Kidney (tissue), 14 donors: Measurements from ENCODE around the gene NHERF2. TPM values are rescaled to one million over a fixed set of nuclear protein-coding genes. Genes with fewer than 3 reads are reported as not detected.

Experiments
- DNase-seq, 5 donors: peaks; one replicate each; pipeline ENCODE4 v3.0.0-alpha.2; 2013 to 2020
- FAIRE-seq: peaks from 2 replicates; lab custom pipeline; 2012; peaks lifted over from hg19 to GRCh38; lab: Jason Lieb, UNC
- H3K27ac ChIP-seq, 2 donors: one replicate each; pipeline ENCODE4 v1.7.0; 2013; ENCODE audit warnings: low read depth in 2 of 2, low read length in 2 of 2, inconsistent platforms in 1 of 2
- H3K27me3 ChIP-seq: one replicate; pipeline ENCODE4 v1.7.1; 2013; ENCODE audit warnings: low read length, inconsistent platforms; ENCODE audit not compliant: control insufficient read depth, insufficient read depth
- H3K36me3 ChIP-seq, 3 donors: one replicate each; pipeline versions ENCODE4 v1.7.0 to v1.7.1; 2013; ENCODE audit warnings: low read length in 3 of 3, control low read depth in 1 of 3, inconsistent platforms in 1 of 3; ENCODE audit not compliant: insufficient read depth in 3 of 3, control insufficient read depth in 2 of 3
- H3K4me1 ChIP-seq, 3 donors: one replicate each; pipeline versions ENCODE4 v1.7.0 to v1.7.1; 2013; ENCODE audit warnings: low read length in 3 of 3, inconsistent platforms in 1 of 3, low read depth in 1 of 3; ENCODE audit not compliant: control insufficient read depth in 2 of 3, insufficient read depth in 2 of 3
- H3K4me3 ChIP-seq, 3 donors: one replicate each; pipeline versions ENCODE4 v1.7.0 to v1.8.1; 2013; ENCODE audit warnings: low read length in 3 of 3, control low read depth in 1 of 3, inconsistent platforms in 1 of 3
- H3K9ac ChIP-seq, 3 donors: one replicate each; pipeline versions ENCODE4 v1.7.0 to v1.7.1; 2013; ENCODE audit warnings: low read length in 3 of 3, control low read depth in 1 of 3, inconsistent platforms in 1 of 3
- H3K9me3 ChIP-seq, 3 donors: one replicate each; pipeline versions ENCODE4 v1.7.0 to v1.7.1; 2013; ENCODE audit warnings: low read length in 3 of 3, control low read depth in 1 of 3, inconsistent platforms in 1 of 3; ENCODE audit not compliant: control insufficient read depth in 2 of 3, insufficient read depth in 1 of 3
- intact Hi-C: fragments of 100-400 bp; cut with DNase I; formaldehyde crosslinking; loops from one replicate; pipeline ENCODE4 v1.11.1; 2022
- polyA plus RNA-seq: library from polyadenylated mRNA; stranded (reverse); fragments of 350-450 nt; fragmentation: Illumina TruSeq; extraction: RNeasy Lipid Tissue Mini Kit (QIAGEN cat#74804); gene quantifications from one replicate; pipeline ENCODE4 v1.2.3, GENCODE V29; 2014; ENCODE audit warnings: low read depth, low replicate concordance; ENCODE audit not compliant: insufficient read depth
- total RNA-seq: library from RNA; stranded (reverse); fragmentation: NEBNext Ultra II Directional; extraction: Animal tissue kit (Norgen Biotek cat#: 25700); gene quantifications from one replicate; pipeline ENCODE4 v1.2.1, GENCODE V29; 2021
- TF ChIP-seq, protein P1 (sequence below): IDR thresholded peaks from 3 replicates; pipeline ENCODE4 v1.5.1; 2012; ENCODE audit warnings: mild to moderate bottlenecking, moderate library complexity, borderline replicate concordance; ENCODE audit not compliant: insufficient read depth; ENCODE audit errors: extremely low read depth
- donor health status: control.
- donor health status: control.
- donor health status: control.
- donor health status: control.
- donor health status: control.
- donor health status: DM: yes; HTN: yes; CAD: no.
- donor health status: Normal renal cell carcinoma (clear cell type).

The NHERF2 gene
- total and polyA plus RNA-seq, 2 donors from 2014 or later = 238 to 405 TPM

DNA sequence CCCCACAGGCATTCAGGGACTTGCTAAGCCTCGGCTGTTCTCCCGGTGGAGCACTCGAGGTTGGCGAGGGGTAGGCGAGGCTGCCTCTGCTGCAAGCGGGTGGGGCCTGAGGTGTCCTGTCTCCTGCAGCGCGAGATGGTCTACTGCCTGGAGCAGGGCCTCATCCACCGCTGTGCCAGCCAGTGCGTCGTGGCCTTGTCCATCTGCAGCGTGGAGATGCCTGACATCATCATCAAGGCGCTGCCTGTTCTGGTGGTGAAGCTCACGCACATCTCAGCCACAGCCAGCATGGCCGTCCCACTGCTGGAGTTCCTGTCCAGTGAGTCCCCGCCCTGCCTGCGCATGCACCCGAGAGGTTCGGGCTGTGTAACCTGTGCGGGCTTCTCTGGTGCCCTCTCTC is 47.4 kb downstream of the NHERF2 start:
- H3K27ac ChIP-seq = no peak overlapping the region
- no peaks in the 10 kb centered on the region for H3K9me3 ChIP-seq
- H3K4me1 ChIP-seq = no peaks in the 10 kb centered on the region
- no peak overlapping the region for H3K9ac ChIP-seq
- no peak for FAIRE-seq
- no peak overlapping the region for H3K4me3 ChIP-seq
- TF ChIP-seq, protein P1, sequence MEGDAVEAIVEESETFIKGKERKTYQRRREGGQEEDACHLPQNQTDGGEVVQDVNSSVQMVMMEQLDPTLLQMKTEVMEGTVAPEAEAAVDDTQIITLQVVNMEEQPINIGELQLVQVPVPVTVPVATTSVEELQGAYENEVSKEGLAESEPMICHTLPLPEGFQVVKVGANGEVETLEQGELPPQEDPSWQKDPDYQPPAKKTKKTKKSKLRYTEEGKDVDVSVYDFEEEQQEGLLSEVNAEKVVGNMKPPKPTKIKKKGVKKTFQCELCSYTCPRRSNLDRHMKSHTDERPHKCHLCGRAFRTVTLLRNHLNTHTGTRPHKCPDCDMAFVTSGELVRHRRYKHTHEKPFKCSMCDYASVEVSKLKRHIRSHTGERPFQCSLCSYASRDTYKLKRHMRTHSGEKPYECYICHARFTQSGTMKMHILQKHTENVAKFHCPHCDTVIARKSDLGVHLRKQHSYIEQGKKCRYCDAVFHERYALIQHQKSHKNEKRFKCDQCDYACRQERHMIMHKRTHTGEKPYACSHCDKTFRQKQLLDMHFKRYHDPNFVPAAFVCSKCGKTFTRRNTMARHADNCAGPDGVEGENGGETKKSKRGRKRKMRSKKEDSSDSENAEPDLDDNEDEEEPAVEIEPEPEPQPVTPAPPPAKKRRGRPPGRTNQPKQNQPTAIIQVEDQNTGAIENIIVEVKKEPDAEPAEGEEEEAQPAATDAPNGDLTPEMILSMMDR = no peak
- DNase-seq = no peak
- intact Hi-C loops = no loop called here
- peaks cover 0 to 38% (median 10%) of the 10 kb centered on the region in 3 donors for H3K36me3 ChIP-seq
- no peaks in the 10 kb centered on the region for H3K27me3 ChIP-seq

GRCh38 chr16:2075631-2076030 is 48.9 kb downstream of the NHERF2 start:
- peaks cover 0 to 29% (median 5%) of the 10 kb centered on the region in 3 donors for H3K36me3 ChIP-seq
- H3K4me1 ChIP-seq = no peaks in the 10 kb centered on the region
- DNase-seq (no peak), FAIRE-seq (no peak)
- H3K9me3 ChIP-seq = no peaks in the 10 kb centered on the region
- TF ChIP-seq, protein P1 = no peak
- H3K27me3 ChIP-seq = no peaks in the 10 kb centered on the region
- no peak overlapping the region for H3K9ac ChIP-seq
- H3K4me3 ChIP-seq = no peak overlapping the region
- intact Hi-C loops = no loop called here
- H3K27ac ChIP-seq = no peak overlapping the region

DNA sequence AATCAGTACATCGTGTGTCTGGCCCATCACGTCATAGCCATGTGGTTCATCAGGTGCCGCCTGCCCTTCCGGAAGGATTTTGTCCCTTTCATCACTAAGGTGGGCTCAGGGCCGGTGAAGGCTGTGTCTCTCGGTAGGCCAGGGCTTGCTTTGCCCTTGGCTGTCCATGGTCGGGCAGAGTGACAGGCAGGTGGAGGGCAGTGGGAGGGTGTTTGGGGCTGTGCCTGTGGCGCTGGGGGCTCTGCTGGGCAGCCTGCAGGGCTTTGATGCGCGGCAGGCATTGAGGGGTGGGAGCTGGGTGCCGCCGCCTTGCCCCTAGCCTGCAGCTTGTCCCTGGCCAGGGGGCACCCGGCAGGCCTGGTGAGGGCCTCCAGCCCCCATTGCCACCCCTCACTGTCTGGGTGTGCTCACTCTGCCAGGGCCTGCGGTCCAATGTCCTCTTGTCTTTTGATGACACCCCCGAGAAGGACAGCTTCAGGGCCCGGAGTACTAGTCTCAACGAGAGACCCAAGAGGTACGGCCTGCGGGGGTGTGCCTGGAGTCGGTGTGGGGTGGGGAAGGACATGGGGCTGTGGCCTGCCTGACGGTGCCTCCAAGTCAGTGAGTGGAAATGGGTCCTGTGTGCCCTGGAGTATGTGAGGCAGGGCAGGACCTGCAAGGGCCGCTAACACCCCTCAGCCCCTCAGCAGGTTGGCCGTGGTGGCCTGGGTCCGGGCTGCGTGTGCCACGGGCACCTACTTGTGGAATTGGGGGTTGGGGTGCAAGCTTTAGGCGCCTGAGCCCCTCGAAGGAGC is 49.6 kb downstream of the NHERF2 start:
- Histone ChIP-seq H3K9ac (no peak overlapping the region), H3K27me3 (no peaks in the 10 kb centered on the region), H3K4me3 (no peak overlapping the region), H3K36me3 (peaks cover 0 to 28% (median 5%) of the 10 kb centered on the region in 3 donors), H3K27ac (no peak overlapping the region), H3K9me3 (no peaks in the 10 kb centered on the region), H3K4me1 (no peaks in the 10 kb centered on the region)
- TF ChIP-seq, protein P1 = no peak
- FAIRE-seq = no peak
- no peak for DNase-seq
- intact Hi-C loops = no loop called here
